CD4-positive, alpha-beta T cell (primary cell): ENCODE measurements around the gene BAAT. TPM values are rescaled to one million over a fixed set of nuclear protein-coding genes. Genes with fewer than 3 reads are reported as not detected.

ENCODE experiments used
- ATAC-seq: fragments of 200-7000 bp; cut with Tn5 transposase; one replicate; pipeline ENCODE4 v1.10.0; 2022; ENCODE audit warnings: mild to moderate bottlenecking; ENCODE audit not compliant: poor library complexity
- CTCF ChIA-PET: fragments of 350-600 bp; sonication (Branson Sonifier 250); formaldehyde crosslinking; loops from one replicate; lab custom pipeline; 2021; ENCODE audit warnings: antibody characterized with exemption, inconsistent platforms; lab: Charles Lee
- POLR2A ChIA-PET: fragments of 350-600 bp; sonication (Branson Sonifier 250); formaldehyde crosslinking; loops from one replicate; lab custom pipeline; 2021; ENCODE audit warnings: antibody characterized with exemption, inconsistent platforms; lab: Charles Lee
- DNase-seq, 14 experiments: peaks; one replicate each; pipeline ENCODE4 v3.0.0-alpha.2; 2013 to 2020; ENCODE audit warnings: mixed read lengths in 2 of 14
- H3K27ac ChIP-seq, 2 donors: one replicate each; pipeline versions ENCODE4 v1.5.1 to v1.7.0; 2013; ENCODE audit warnings: low read length in 2 of 2, low read depth in 1 of 2, mild to moderate bottlenecking in 1 of 2
- H3K27me3 ChIP-seq, 2 experiments: 1 replicate in 1 of 2; 2 replicates in 1 of 2; pipeline versions ENCODE4 v1.6.1 to v1.7.0; 2013; ENCODE audit warnings: low read length in 2 of 2, control low read depth in 1 of 2, mild to moderate bottlenecking in 1 of 2, moderate library complexity in 1 of 2; ENCODE audit not compliant: insufficient read depth in 2 of 2, control insufficient read depth in 1 of 2
- H3K36me3 ChIP-seq: one replicate; pipeline ENCODE4 v1.6.1; 2013; ENCODE audit warnings: low read length, control low read depth; ENCODE audit not compliant: insufficient read depth
- H3K4me1 ChIP-seq: one replicate; pipeline ENCODE4 v1.6.1; 2013; ENCODE audit warnings: low read length, control low read depth; ENCODE audit not compliant: insufficient read depth
- H3K4me3 ChIP-seq: one replicate; pipeline ENCODE4 v1.5.1; 2013; ENCODE audit warnings: mild to moderate bottlenecking, low read length, moderate library complexity
- H3K9me3 ChIP-seq, 2 experiments: 1 replicate in 1 of 2; 2 replicates in 1 of 2; pipeline versions ENCODE4 v1.6.1 to v1.7.0; 2013; ENCODE audit warnings: low read length in 2 of 2, mild to moderate bottlenecking in 2 of 2, control low read depth in 1 of 2, moderate library complexity in 1 of 2; ENCODE audit not compliant: control insufficient read depth in 1 of 2, insufficient read depth in 1 of 2
- H3K27ac Mint-ChIP-seq: one replicate; pipeline ENCODE4 v1.8.0; 2020; ENCODE audit warnings: mixed read lengths
- H3K27me3 Mint-ChIP-seq: one replicate; pipeline ENCODE4 v1.8.0; 2021; ENCODE audit warnings: mixed read lengths
- H3K36me3 Mint-ChIP-seq: one replicate; pipeline ENCODE4 v1.8.0; 2021; ENCODE audit warnings: low read depth, mixed read lengths
- H3K4me1 Mint-ChIP-seq: one replicate; pipeline ENCODE4 v1.8.0; 2021; ENCODE audit warnings: low read depth, mixed read lengths
- H3K4me3 Mint-ChIP-seq: one replicate; pipeline ENCODE4 v1.8.0; 2020; ENCODE audit warnings: mild to moderate bottlenecking, mixed read lengths
- H3K9me3 Mint-ChIP-seq: one replicate; pipeline ENCODE4 v1.8.0; 2020; ENCODE audit warnings: mixed read lengths
- CTCF ChIP-seq: fragments of 200-600 bp; IDR thresholded peaks from one replicate; pipeline ENCODE4 v1.8.0; 2022; ENCODE audit warnings: antibody characterized with exemption, mild to moderate bottlenecking
- intact Hi-C, 2 experiments: fragments of 100-400 bp; cut with DNase I in 1 of 2; cut with micrococcal nuclease in 1 of 2; formaldehyde crosslinking; loops; one replicate each; pipeline versions ENCODE4 v1.15.1 to v1.9.0; 2023 to 2025; cut with DNase I, micrococcal nuclease
- total RNA-seq, 174 experiments: library from RNA in 2 of 174; stranded (reverse) in 2 of 174; gene quantifications; one replicate each; pipeline ENCODE4 v1.2.3 and lab custom pipeline; 2021 to 2026

BAAT gene
- total RNA-seq, 2 experiments from 2014 or later = not detected

GRCh38 chr9:101323129-101323528 is 61.7 kb downstream of the BAAT start:
- peaks cover 46% of the 10 kb centered on the region for H3K27me3 Mint-ChIP-seq
- H3K36me3 Mint-ChIP-seq = no peaks in the 10 kb centered on the region
- no peaks in the 10 kb centered on the region for H3K4me1 ChIP-seq
- H3K4me3 ChIP-seq = no peak overlapping the region
- H3K27me3 ChIP-seq = no peaks in the 10 kb centered on the region
- no peak overlapping the region for H3K27ac Mint-ChIP-seq
- peaks cover 4% of the 10 kb centered on the region for H3K9me3 Mint-ChIP-seq
- no peak for ATAC-seq
- ChIA-PET POLR2A (interaction anchor here (0.6 kb wide), 1 partner anchor 9 kb away, joined by 3 read pairs; no protein-coding TSS in a partner anchor), CTCF (no interaction called here)
- no peaks in the 10 kb centered on the region for H3K9me3 ChIP-seq
- intact Hi-C loops = no loop called here
- DNase-seq = no peak
- no peaks in the 10 kb centered on the region for H3K36me3 ChIP-seq
- no peaks in the 10 kb centered on the region for H3K4me1 Mint-ChIP-seq
- no peak overlapping the region for H3K4me3 Mint-ChIP-seq
- no peak overlapping the region for H3K27ac ChIP-seq
- no peak for TF ChIP-seq CTCF

- ChIA-PET POLR2A (no interaction called here), CTCF (no interaction called here)
- H3K36me3 ChIP-seq = no peaks in the 10 kb centered on the region
- no peak overlapping the region for H3K4me3 ChIP-seq
- Mint-ChIP-seq H3K4me3 (no peak overlapping the region), H3K27me3 (peaks cover 25% of the 10 kb centered on the region), H3K9me3 (no peaks in the 10 kb centered on the region), H3K27ac (no peak overlapping the region), H3K36me3 (no peaks in the 10 kb centered on the region), H3K4me1 (no peaks in the 10 kb centered on the region)
- no peaks in the 10 kb centered on the region for H3K4me1 ChIP-seq
- intact Hi-C loops = no loop called here
- no peak overlapping the region for H3K27ac ChIP-seq
- ATAC-seq (no peak), DNase-seq (no peak)
- no peak for TF ChIP-seq CTCF
- H3K9me3 ChIP-seq = no peaks in the 10 kb centered on the region
- H3K27me3 ChIP-seq = no peaks in the 10 kb centered on the region
Observed at GRCh38 chr9:101317735-101318134, 67.1 kb downstream of the BAAT start.

GRCh38 chr9:101315112-101315450 is 69.7 kb downstream of the BAAT start:
- ATAC-seq = no peak
- H3K36me3 ChIP-seq = no peaks in the 10 kb centered on the region

More at GRCh38 chr9:101315112-101315450, 69.7 kb downstream of the BAAT start:
- CTCF ChIA-PET = no interaction called here
- Mint-ChIP-seq H3K4me3 (no peak overlapping the region), H3K27ac (no peak overlapping the region), H3K4me1 (no peaks in the 10 kb centered on the region), H3K27me3 (peaks cover 9% of the 10 kb centered on the region), H3K9me3 (no peaks in the 10 kb centered on the region), H3K36me3 (no peaks in the 10 kb centered on the region)
- no peaks in the 10 kb centered on the region for H3K4me1 ChIP-seq
- peaks cover 0 to 7% of the 10 kb centered on the region in 2 experiments for H3K27me3 ChIP-seq
- POLR2A ChIA-PET = no interaction called here
- H3K4me3 ChIP-seq = no peak overlapping the region
- DNase-seq = no peak
- intact Hi-C loops = no loop called here
- TF ChIP-seq CTCF = no peak
- H3K27ac ChIP-seq = no peak overlapping the region
- H3K9me3 ChIP-seq = no peaks in the 10 kb centered on the region
